ENCODE results near the gene CGN.

The CGN gene

GRCh38 chr1:151574575-151575529, 63.7 kb downstream of the CGN start:
- peak; percentile 50 for DNase-seq
- peak overlapping the region; percentile 16 for H3K27ac Mint-ChIP-seq
- ATAC-seq = peak; percentile 97
- H3K9me3 Mint-ChIP-seq = no peaks in the 10 kb centered on the region
- H3K27me3 Mint-ChIP-seq = no peaks in the 10 kb centered on the region
- H3K4me3 Mint-ChIP-seq = no peak overlapping the region
- H3K36me3 Mint-ChIP-seq (ENCODE audit: low read depth) = no peaks in the 10 kb centered on the region
- H3K4me1 Mint-ChIP-seq = peaks cover 13% of the 10 kb centered on the region

- H3K27me3 Mint-ChIP-seq = no peaks in the 10 kb centered on the region
- DNase-seq (no peak), ATAC-seq (no peak)
- no peaks in the 10 kb centered on the region for H3K9me3 Mint-ChIP-seq
- no peak overlapping the region for H3K27ac Mint-ChIP-seq
- peaks cover 13% of the 10 kb centered on the region for H3K4me1 Mint-ChIP-seq
- no peak overlapping the region for H3K4me3 Mint-ChIP-seq
- H3K36me3 Mint-ChIP-seq (ENCODE audit: low read depth) = no peaks in the 10 kb centered on the region
Observed at GRCh38 chr1:151577173-151577572, 66.0 kb downstream of the CGN start.

- ATAC-seq = no peak
- Mint-ChIP-seq H3K36me3 (ENCODE audit: low read depth) (no peaks in the 10 kb centered on the region), H3K9me3 (no peaks in the 10 kb centered on the region), H3K4me1 (peaks cover 13% of the 10 kb centered on the region), H3K4me3 (no peak overlapping the region), H3K27me3 (no peaks in the 10 kb centered on the region), H3K27ac (no peak overlapping the region)
- DNase-seq = no peak
Observed at GRCh38 chr1:151578941-151579340, 67.8 kb downstream of the CGN start.

- Mint-ChIP-seq H3K27ac (no peak overlapping the region), H3K4me3 (no peak overlapping the region), H3K9me3 (no peaks in the 10 kb centered on the region), H3K4me1 (peaks cover 12% of the 10 kb centered on the region), H3K36me3 (ENCODE audit: low read depth) (no peaks in the 10 kb centered on the region), H3K27me3 (no peaks in the 10 kb centered on the region)
- ATAC-seq (no peak), DNase-seq (no peak)
Observed at GRCh38 chr1:151579436-151580225, 68.4 kb downstream of the CGN start.

GRCh38 chr1:151581451-151581850, 70.3 kb downstream of the CGN start:
- Mint-ChIP-seq H3K4me1 (no peaks in the 10 kb centered on the region), H3K27ac (no peak overlapping the region), H3K9me3 (no peaks in the 10 kb centered on the region), H3K36me3 (ENCODE audit: low read depth) (no peaks in the 10 kb centered on the region), H3K4me3 (no peak overlapping the region), H3K27me3 (no peaks in the 10 kb centered on the region)
- ATAC-seq (no peak), DNase-seq (no peak)

GRCh38 chr1:151581921-151582320, 70.7 kb downstream of the CGN start:
- no peak overlapping the region for H3K4me3 Mint-ChIP-seq
- ATAC-seq (no peak), DNase-seq (no peak)
- H3K27ac Mint-ChIP-seq = no peak overlapping the region
- H3K36me3 Mint-ChIP-seq (ENCODE audit: low read depth) = no peaks in the 10 kb centered on the region
- H3K9me3 Mint-ChIP-seq = no peaks in the 10 kb centered on the region
- no peaks in the 10 kb centered on the region for H3K27me3 Mint-ChIP-seq
- H3K4me1 Mint-ChIP-seq = no peaks in the 10 kb centered on the region

- no peak overlapping the region for H3K4me3 Mint-ChIP-seq
- H3K27ac Mint-ChIP-seq = no peak overlapping the region
- DNase-seq = no peak
- no peaks in the 10 kb centered on the region for H3K4me1 Mint-ChIP-seq
- H3K36me3 Mint-ChIP-seq (ENCODE audit: low read depth) = no peaks in the 10 kb centered on the region
- no peak for ATAC-seq
- H3K9me3 Mint-ChIP-seq = no peaks in the 10 kb centered on the region
- H3K27me3 Mint-ChIP-seq = no peaks in the 10 kb centered on the region
Observed at GRCh38 chr1:151583796-151584195, 72.6 kb downstream of the CGN start.

GRCh38 chr1:151584278-151584677, 73.1 kb downstream of the CGN start:
- Mint-ChIP-seq H3K36me3 (ENCODE audit: low read depth) (no peaks in the 10 kb centered on the region), H3K9me3 (no peaks in the 10 kb centered on the region), H3K27ac (no peak overlapping the region), H3K27me3 (no peaks in the 10 kb centered on the region), H3K4me1 (no peaks in the 10 kb centered on the region), H3K4me3 (no peak overlapping the region)
- ATAC-seq = no peak
- DNase-seq = no peak

- Mint-ChIP-seq H3K4me3 (no peak overlapping the region), H3K27me3 (no peaks in the 10 kb centered on the region), H3K9me3 (no peaks in the 10 kb centered on the region), H3K4me1 (no peaks in the 10 kb centered on the region), H3K36me3 (ENCODE audit: low read depth) (no peaks in the 10 kb centered on the region), H3K27ac (no peak overlapping the region)
- ATAC-seq (no peak), DNase-seq (no peak)
Observed at GRCh38 chr1:151584780-151585179, 73.6 kb downstream of the CGN start.

GRCh38 chr1:151585622-151586021, 74.4 kb downstream of the CGN start:
- no peaks in the 10 kb centered on the region for H3K9me3 Mint-ChIP-seq
- ATAC-seq (no peak), DNase-seq (no peak)
- peaks cover 2% of the 10 kb centered on the region for H3K27me3 Mint-ChIP-seq
- no peak overlapping the region for H3K4me3 Mint-ChIP-seq
- no peaks in the 10 kb centered on the region for H3K4me1 Mint-ChIP-seq
- H3K36me3 Mint-ChIP-seq (ENCODE audit: low read depth) = no peaks in the 10 kb centered on the region
- H3K27ac Mint-ChIP-seq = no peak overlapping the region

Data from activated naive CD8-positive, alpha-beta T cell treated with anti-CD3 and anti-CD28 coated beads, Interleukin-2, amount 50 U/mL, for 24 hours (primary cell).